NOMO-1 (cell line): Measurements from ENCODE around the gene SPINDOC.
"Not testable (repeated sequence)": the region's sequence is repeated elsewhere in the genome, so short reads cannot be mapped to it uniquely, and the experiment has no call there.

ENCODE experiments used
- DNase-seq, 2 experiments: peaks; one replicate each; lab custom pipeline; 2025; ENCODE audit not compliant: unreplicated experiment in 2 of 2; lab: John Stamatoyannopoulos, UW

The SPINDOC gene

DNA sequence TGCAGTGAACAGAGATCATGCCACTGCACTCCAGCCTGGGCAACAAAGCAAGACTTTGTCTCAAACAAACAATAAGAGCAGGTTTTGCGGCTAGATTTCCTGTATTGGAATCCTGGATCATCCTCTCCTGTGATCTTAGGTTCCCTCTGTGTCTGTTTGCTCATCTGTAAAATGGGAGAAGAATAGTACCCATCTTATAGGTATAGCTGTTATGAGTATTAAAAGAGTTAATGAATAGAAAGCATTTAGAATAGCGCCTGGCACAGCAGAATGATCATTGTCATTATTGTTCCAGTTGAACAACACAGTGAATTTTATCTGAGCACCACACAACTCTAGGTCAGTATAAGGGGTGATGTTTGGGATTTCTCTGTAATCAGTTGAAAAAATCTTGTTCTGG, 36.4 kb downstream of the SPINDOC start:
- DNase-seq = no peak

DNA sequence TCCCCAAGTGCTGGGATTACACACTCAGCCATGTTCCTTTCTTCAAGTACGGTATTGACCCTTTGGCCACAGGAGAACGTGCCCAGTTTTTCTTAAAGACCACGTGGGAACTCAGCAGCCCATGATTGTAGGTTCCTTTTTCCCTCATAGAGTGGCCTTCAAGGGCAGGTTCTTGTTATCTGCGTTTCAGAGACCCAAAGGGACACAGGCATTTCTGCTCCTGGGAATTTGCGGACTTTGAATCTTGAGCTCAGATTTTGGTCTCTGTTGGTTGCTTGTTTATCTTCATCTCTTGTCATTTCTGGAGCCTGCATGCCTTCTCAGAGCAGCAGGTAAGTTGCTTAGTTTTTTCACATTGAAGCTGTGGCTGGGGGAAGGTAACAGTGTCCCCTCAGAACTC, 37.7 kb downstream of the SPINDOC start:
- no peak for DNase-seq

DNA sequence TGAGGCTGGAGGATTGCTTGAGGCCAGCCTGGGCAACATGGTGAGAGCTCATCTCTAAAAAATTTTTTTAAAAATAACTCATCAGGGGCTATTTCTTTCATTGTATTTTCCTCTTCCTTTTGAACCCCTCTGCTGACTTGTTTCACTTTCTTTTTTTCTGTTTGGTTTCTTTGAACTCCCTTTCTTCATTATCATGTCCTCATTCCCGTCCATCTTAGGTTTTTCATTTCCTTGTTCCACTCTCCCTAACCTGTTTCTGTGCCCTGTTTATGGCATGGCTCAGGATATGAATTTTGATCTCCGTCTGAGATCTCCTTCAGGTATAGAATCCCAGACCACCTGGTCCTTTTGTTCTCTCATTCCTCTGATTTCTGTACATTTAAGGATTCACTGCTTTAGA, 38.1 kb downstream of the SPINDOC start:
- no peak for DNase-seq

DNA sequence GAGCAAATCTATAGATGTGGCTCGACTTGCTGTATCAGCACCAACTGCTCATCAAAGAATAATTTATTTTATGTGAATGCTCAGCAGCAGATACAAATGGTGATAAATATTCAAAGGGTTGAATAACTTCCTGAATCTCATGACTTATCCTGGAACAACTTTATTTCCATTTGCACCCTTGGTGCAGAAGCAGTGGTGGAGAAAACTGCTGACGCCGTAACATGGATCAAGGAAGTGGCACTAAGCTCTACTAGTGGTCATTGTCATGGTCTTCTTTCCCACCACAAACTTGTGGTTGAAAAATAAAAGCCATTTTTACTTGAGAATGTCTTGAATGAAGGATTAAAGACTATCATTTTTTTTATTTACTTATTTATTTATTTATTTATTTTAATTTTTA, 40.2 kb downstream of the SPINDOC start:
- DNase-seq = no peak

DNA sequence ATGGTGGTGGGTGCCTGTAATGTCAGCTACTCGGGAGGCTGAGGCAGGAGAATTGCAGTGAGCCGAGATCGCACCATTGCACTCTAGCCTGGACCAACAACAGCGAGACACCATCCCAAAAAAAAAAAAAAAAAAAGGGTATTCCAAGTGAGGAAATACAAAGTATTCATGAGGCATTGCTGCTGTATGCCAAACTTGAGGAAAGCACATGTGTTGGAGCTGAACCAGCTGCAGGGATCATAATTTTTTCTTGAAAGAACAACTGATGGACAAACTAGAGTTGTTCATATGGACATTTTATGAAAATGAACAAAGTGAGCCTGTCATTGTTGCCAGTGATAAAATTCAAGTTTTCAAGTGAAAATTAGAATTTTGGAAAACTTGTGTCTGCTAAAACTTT, 41.4 kb downstream of the SPINDOC start:
- DNase-seq = no peak

DNA sequence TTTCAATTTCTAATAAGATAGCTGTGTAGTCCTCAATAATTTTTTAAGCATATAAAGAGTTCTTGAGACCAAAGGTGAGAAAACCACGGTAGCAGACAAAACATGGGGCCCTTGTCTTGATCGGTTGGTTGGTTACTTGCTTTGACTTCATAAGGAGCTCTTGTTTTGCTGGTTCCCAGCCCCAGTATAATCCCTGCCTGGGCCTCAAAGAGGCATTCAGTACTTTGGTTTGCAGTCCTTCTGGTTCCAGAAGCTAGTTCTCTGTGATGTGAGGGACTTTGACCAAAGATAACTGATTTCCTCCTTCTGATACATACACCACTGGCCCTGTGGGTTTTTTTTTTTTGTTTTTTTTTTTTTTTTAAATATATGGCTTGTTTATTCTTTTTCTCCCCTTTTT, 42.7 kb downstream of the SPINDOC start:
- DNase-seq = no peak

DNA sequence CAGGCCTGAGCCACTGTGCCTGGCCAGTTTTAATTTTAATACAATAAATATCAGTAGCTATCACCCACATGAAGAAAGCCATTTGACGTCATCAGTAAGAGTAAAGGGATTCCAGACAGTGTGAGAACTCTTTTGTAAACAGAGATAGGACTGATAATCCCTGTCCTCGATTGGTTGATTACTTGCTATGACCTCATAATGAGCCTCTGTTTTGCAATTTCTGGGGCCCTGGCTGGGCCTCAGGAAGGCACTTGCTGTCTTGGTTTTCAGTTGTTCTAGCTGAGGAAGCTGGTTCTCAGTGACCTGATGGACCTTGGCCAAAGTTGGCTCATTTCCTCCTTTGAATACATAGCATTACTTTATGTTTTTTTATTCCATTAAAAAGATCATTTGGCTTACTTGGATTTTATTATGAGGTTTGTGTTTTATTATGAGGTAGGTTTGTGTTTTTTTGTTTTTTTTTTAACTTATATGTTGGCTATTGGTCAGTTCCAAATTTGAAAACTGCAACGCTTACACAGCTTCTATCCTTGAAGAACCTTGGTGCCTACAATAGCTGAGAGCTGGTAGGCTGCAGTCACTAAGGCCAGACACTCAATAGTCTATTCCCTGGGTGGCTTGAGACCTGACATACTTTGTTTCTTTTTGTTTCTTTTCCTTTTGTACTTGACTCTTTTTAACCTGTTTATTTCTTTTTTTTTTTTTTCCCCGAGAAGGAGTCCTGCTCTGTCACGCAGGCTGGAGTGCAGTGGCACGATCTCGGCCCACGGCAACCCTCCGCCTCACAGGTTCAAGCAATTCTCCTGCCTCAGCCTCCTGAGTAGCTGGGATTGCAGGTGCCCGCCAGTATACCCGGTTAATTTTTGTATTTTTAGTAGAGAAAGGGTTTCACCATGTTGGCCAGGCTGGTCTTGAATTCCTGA, 45.6 kb downstream of the SPINDOC start:
- peak; percentile 82 to 88 for DNase-seq

DNA sequence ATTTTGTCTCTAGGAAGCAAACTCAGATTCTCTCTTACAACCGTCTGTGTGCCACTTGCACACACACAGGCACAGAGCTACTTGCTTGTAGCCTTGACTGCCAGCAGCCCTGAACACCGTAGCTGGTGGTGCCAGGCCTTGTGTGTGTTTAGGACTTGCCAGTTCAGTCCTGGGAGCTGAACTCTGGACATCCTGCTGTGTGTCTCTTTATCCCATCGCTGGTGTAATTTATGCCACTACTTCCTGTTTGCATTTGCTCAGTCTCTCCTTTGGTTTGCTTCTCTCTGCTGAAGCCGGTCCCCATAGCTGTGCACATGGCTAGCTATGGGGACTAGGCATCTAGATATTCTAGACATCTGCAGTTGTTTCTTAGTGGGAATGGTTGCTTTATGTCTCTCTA, 49.7 kb downstream of the SPINDOC start:
- peak; percentile 21 to 58 for DNase-seq

DNA sequence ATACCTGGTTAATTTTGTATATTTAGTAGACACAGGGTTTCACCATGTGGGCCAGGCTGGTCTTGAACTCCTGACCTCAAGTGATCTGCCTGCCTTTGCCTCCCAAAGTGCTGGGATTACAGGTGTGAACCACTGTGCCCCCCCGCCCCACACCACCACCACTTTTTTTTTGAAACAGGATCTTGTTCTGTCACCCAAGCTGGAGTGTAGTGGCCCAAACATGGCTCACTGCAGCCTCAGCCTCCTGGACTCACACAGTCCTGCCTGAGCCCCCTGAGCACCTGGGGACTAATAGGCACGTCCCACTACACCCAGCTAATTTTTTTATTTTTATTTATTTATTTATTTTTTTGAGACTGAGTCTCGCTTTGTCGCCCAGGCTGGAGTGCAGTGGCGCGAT, 50.4 kb downstream of the SPINDOC start:
- DNase-seq = not testable (repeated sequence)

DNA sequence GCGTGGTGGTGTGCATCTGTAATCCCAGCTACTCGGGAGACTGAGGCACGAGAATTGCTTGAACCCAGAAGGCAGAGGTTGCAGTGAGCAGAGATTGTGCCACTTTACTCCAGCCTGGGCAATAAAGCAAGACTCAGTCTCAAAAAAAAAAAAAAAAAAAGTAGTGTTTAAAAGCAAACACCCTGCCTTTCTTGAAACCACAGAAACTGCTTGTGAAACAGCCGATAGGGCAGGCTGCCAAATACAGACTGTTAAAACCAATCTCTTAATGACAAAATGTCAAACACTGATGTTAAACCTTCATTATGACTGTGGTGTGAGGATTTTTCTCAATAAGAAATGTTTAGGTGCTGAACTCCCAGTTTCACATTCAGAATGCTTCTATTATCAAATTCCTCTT, 53.0 kb downstream of the SPINDOC start:
- DNase-seq = peak; percentile 29 to 79

DNA sequence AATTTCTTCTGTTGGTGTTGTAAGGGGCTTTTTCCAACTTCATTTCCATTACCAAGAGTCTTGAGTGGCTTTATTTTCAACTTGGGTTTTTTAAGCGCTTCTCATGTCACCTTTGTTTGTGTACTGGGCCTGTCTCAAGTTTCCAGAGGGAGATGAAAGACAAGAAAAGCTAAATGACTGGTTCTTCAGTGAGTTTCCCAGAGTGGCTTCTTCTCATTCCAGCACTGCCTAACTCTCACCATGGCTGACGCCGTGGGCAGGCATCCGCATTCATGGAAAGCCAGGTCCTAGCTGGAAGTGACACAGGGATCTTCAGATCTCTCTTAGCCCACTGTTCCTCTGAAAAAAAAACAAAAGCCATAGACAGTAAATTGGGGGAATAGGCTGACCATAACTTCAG, 54.3 kb downstream of the SPINDOC start:
- DNase-seq = no peak

DNA sequence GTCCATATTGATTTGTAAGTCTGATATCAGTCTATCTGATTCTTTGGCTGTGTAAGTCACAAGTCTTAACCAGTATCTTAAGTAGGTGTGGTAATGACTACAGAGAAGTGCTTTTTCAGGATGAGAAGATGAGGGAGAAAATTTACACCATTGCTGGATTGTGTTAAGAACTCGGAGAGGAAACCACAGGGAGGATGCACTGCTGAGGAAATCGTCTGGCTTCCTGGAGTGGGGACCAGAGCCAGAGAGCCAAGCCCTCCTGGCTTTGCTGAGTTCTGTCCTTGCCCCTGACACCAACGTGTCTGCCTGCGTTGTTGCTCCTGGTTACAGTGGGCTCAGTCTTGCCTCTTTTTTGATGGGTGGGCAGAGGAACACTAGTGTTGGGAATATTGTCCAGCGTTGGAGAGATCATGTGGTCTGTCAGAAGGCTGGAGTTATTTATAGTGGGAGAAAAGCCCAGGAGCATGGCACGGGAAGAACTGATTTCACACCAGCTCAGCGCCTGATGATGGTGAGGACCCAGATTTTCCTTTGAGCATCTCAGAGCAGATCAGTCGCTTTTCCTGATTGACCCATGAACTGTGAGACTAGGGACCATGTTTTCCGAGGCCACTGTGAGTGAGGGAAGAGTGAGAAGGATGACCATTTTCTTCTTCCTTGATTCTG, 55.3 kb downstream of the SPINDOC start:
- DNase-seq = no peak

DNA sequence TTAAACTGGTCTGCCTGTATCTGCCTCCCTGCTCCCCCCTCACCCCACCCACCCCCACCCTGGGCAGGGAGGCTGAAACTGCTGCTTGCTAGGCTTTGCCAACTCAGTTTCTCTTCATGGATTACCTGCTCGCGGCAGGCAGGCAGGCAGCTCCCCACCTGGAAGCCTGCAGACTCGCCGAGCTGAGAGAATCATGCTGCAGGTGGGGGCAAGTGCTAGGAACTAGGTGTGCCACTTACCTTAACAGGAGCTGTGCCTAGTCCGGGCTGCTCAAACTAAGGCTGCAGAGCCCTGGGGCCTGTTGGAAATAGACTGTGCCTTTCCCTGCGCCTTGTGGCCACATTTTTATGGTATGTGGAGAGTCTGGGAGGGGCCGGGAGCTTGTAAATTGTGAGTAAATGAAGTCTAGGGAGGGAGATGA, 55.9 kb downstream of the SPINDOC start:
- DNase-seq = no peak

DNA sequence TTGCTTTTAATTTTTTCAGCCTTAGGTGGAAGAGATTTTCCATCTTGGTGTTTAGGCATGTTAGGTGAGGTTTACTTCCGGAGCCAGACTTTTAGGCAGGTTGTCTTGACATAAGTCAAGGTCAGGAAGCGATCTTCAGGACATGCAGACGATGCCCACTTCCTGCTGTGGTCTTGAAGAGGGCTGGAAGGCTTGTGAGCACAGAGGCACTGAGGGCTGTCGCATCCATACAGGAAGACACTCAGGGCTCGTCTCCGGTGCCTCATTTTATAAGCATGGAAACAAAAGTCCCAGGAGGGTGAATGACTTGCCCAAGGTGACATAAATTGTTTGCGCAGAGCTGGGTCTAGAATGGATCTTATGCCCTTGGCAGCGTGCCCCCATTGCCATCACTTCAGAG, 56.4 kb downstream of the SPINDOC start:
- peak in 1 of 2 experiments; percentile 17 for DNase-seq

DNA sequence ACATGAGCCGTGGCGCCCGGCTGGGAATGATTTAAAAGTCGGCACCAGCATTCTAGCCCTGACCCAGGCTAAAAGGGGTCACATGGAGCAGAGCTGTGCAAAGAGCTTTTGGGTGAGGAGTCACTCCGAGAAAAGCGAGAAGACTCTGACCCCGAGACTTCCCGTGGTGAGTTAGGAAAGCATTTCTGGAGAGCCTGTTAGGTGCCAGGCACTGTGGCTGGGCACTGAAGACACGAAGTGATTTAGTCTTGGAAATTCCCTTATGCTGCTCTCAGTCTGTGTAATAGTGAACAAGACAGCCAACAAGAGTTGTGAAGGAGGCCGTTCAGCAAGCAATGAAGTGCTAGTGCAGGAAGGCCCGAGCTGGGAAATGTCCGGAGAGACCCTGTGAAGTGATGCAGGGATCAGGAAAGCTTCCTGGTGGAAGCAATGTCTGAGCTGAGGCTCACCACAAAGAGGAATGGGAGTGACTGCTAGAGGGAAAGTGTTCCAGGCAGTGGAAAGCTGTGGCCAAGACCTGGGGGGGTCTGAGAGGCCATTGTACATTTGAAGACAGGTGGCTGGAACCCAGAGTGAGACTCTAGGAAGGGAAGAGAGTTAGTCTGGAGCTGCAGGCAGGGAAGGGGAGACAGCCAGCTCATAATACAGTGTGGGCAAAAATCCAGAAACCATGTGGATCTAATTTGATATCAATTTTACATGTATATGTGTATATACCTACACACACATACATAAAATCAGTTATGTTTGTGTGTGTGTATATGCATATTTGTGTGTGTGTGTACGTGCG, 57.3 kb downstream of the SPINDOC start:
- DNase-seq = no peak

DNA sequence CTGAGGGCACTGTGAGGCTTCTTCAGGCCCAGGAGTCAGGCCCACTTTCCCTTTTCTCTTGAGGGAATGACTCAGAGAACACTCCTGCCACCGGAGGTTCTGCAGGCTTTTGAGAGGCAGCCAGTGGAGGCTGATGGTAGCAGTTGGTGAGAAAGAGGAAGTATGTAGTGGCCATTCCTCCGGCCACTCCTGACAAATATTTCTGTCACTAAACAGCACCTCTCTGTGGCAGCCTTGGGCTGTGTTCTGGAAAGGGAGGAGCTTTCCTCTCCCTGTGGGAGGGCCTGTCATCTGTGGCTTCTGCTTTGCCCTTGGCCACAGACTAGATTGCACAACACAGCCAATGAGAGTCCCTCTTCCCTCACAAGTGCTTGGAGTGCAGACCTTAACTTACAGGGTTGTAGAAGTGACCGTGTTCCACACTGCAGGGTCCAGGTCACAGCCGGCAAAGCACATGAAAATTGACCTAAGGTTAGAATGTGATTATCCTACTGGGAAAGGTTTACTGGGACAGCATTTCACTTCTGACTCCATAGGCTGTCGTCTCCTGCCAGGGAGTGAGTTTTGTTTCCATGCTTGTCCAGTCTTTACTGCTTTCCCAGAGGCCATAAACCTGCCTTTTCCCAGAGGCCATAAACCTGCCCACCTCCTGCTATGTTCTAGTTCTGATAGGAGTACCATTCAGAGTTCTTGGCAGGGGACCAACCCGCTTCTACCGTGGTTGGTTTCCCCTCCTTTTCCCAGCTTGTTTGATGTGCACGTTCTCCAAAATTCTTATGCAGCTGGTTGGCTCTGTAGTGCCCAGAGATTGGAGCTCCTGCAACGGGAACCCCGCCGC, 58.9 kb downstream of the SPINDOC start:
- peak; percentile 95 to 99 for DNase-seq

DNA sequence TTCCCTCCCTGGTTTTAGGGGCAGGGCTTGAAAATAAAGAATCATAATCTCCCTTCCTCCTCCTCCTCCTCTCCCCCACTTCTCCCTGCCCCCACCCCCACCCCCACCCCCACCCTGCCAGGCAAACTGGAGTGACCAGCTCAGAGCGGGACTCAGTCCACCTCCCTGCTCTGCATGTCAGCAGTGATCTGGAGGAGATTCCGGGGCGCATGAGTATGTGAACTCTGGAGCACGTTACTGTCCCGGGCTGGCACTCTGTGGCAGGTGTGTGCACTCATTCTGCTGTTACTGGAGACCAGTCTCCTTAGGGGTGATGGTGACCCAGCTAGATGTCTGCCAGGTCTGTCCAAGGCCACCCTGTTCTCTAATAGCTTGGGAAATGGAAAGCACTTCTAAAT, 59.5 kb downstream of the SPINDOC start:
- no peak for DNase-seq

DNA sequence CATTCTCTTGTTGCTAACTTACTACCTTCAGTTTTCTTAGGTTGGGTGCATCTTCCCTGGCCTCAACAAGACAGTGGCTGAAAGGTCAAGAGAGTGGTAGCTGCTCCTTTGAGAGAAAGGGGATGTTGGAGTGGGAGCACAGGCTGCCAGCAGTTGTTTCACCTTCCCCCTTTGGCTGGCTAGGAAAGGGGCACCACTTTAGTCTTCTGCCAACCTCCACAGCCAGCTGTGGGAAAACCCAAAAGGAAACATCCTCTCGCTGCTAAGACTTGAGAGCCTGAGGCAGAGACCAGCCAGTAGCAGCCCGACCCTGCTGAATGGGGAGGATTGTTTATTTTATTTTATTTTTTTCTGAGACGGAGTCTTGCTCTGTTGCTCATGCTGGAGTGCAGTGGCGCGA, 60.1 kb downstream of the SPINDOC start:
- DNase-seq = no peak

DNA sequence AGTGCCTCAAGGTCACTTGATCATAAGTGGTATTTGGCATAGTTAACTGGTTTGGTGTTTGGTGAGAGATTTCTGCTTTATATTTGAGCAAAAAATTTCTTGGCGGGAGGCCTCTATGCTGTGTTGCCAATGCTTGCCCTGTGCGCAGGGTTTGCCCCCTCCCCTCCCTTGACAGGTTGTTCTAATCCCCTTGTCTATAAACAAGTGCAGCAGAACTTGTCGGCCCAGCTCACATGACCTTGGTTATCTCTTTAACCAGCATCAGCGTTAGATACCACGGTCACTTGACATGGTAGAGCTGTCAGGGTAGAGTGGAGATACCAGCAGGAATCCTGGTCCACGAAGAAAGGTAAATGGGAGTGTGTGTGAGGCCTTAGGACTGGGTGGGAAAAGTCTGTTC, 61.3 kb downstream of the SPINDOC start:
- DNase-seq = no peak

DNA sequence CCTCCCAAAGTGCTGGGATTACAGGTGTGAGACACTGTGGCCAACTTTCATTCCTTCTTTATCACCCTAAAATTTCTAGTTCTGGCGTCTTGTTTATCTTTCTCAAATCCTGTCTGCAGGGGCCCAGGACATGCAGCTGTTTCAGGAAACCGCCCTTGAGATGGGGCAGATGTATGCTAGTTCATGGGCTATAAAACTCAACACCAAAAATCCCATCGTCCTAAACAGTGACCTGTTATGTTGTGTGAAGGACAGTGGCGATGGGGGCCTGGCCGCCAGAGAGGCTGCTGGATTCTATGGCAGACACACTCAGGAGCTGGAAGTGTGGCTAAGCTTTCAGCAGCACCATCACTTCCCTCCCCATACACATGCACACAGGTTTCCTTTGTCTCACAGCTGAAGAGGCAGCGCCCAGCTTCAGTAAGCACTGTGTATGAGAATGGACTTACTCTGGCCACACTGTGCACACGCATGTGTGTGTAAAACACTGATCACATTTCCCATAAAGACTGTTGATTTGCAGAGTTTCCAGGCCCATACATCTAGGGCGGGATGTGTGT, 62.3 kb downstream of the SPINDOC start:
- no peak for DNase-seq
